ENCODE results near the gene RAB34. TPM values are rescaled to one million over a fixed set of nuclear protein-coding genes. Genes with fewer than 3 reads are reported as not detected.

Gene RAB34
- total RNA-seq, 1 experiment from 2014 or later = 158 TPM

GRCh38 chr17:28669918-28670317 lies 47.8 kb downstream of the RAB34 start:
- TF ChIP-seq EZH2 (IDR thresholded peaks at IDR 0.05; ENCODE audit: borderline replicate concordance, low read depth, low read length, poor library complexity, severe bottlenecking) (no peak), CTCF (conservative IDR thresholded peaks at IDR 0.05; ENCODE audit: low read depth, low read length) (no peak)
- ChIA-PET POLR2A (ENCODE audit: low non-redundant PET) (no interaction called here), CTCF (no interaction called here)
- no peak for DNase-seq (ENCODE audit: low spot score)
- no peaks in the 10 kb centered on the region for H3K4me1 ChIP-seq (ENCODE audit: insufficient read depth, low read length, poor library complexity, severe bottlenecking)
- H3K4me3 ChIP-seq (ENCODE audit: low read depth, low read length, poor library complexity, severe bottlenecking) = no peak overlapping the region
- H3K36me3 ChIP-seq (ENCODE audit: insufficient read depth, low read length, poor library complexity, severe bottlenecking) = peaks cover 60% of the 10 kb centered on the region
- BruUV-seq (replicated peaks) = no TSS peak
- no peaks in the 10 kb centered on the region for H3K9me3 ChIP-seq (ENCODE audit: low read depth, low read length, poor library complexity, severe bottlenecking)
- no peaks in the 10 kb centered on the region for H3K27me3 ChIP-seq (replicated peaks; ENCODE audit: insufficient read depth, low read depth, low read length, poor library complexity)
- H3K27ac ChIP-seq (ENCODE audit: low read depth, low read length, poor library complexity, severe bottlenecking) = no peak overlapping the region
- intact Hi-C loops (cut with micrococcal nuclease; ENCODE audit: unreplicated experiment) = no loop called here

GRCh38 chr17:28667870-28668269 lies 49.8 kb downstream of the RAB34 start:
- CTCF ChIA-PET = no interaction called here
- POLR2A ChIA-PET (ENCODE audit: low non-redundant PET) = interaction anchor here (0.6 kb wide), 1 partner anchor 78 kb away, joined by 4 read pairs; no protein-coding TSS in a partner anchor

GRCh38 chr17:28665994-28666393 lies 51.7 kb downstream of the RAB34 start:
- H3K4me3 ChIP-seq (ENCODE audit: low read depth, low read length, poor library complexity, severe bottlenecking) = no peak overlapping the region
- no TSS peak for BruUV-seq (replicated peaks)
- H3K36me3 ChIP-seq (ENCODE audit: insufficient read depth, low read length, poor library complexity, severe bottlenecking) = peaks cover 21% of the 10 kb centered on the region
- intact Hi-C loops (cut with micrococcal nuclease; ENCODE audit: unreplicated experiment) = no loop called here
- POLR2A ChIA-PET (ENCODE audit: low non-redundant PET) = no interaction called here
- DNase-seq (ENCODE audit: low spot score) = no peak
- no peak overlapping the region for H3K27ac ChIP-seq (ENCODE audit: low read depth, low read length, poor library complexity, severe bottlenecking)
- TF ChIP-seq EZH2 (IDR thresholded peaks at IDR 0.05; ENCODE audit: borderline replicate concordance, low read depth, low read length, poor library complexity, severe bottlenecking) (no peak), CTCF (conservative IDR thresholded peaks at IDR 0.05; ENCODE audit: low read depth, low read length) (no peak)
- no peaks in the 10 kb centered on the region for H3K9me3 ChIP-seq (ENCODE audit: low read depth, low read length, poor library complexity, severe bottlenecking)
- CTCF ChIA-PET = no interaction called here
- no peaks in the 10 kb centered on the region for H3K27me3 ChIP-seq (replicated peaks; ENCODE audit: insufficient read depth, low read depth, low read length, poor library complexity)
- H3K4me1 ChIP-seq (ENCODE audit: insufficient read depth, low read length, poor library complexity, severe bottlenecking) = peaks cover 14% of the 10 kb centered on the region

More at GRCh38 chr17:28667870-28668269, 49.8 kb downstream of the RAB34 start:
- Histone ChIP-seq H3K27ac (ENCODE audit: low read depth, low read length, poor library complexity, severe bottlenecking) (no peak overlapping the region), H3K4me3 (ENCODE audit: low read depth, low read length, poor library complexity, severe bottlenecking) (no peak overlapping the region), H3K4me1 (ENCODE audit: insufficient read depth, low read length, poor library complexity, severe bottlenecking) (peaks cover 9% of the 10 kb centered on the region), H3K27me3 (replicated peaks; ENCODE audit: insufficient read depth, low read depth, low read length, poor library complexity) (no peaks in the 10 kb centered on the region), H3K9me3 (ENCODE audit: low read depth, low read length, poor library complexity, severe bottlenecking) (no peaks in the 10 kb centered on the region), H3K36me3 (ENCODE audit: insufficient read depth, low read length, poor library complexity, severe bottlenecking) (peaks cover 39% of the 10 kb centered on the region)
- TF ChIP-seq CTCF (conservative IDR thresholded peaks at IDR 0.05; ENCODE audit: low read depth, low read length) (no peak), EZH2 (IDR thresholded peaks at IDR 0.05; ENCODE audit: borderline replicate concordance, low read depth, low read length, poor library complexity, severe bottlenecking) (no peak)
- BruUV-seq (replicated peaks) = no TSS peak
- DNase-seq (ENCODE audit: low spot score) = no peak
- intact Hi-C loops (cut with micrococcal nuclease; ENCODE audit: unreplicated experiment) = no loop called here

Other genes with a start within 250 kb of the RAB34 start
- gene SLC13A2, start 244.2 kb downstream of the RAB34 start, total RNA-seq (2021) = not detected in 2 replicates
- not detected in 2 replicates for gene FOXN1, start 211.5 kb downstream of the RAB34 start, total RNA-seq (2021)
- 44.6 and 46.8 TPM in 2 replicates for gene UNC119, start 165.2 kb downstream of the RAB34 start, total RNA-seq (2021)
- gene PIGS, start 146.3 kb downstream of the RAB34 start, total RNA-seq (2021) = 51.6 and 64.8 TPM in 2 replicates
- 9.7 and 12.0 TPM in 2 replicates for gene ALDOC, start 141.0 kb downstream of the RAB34 start, total RNA-seq (2021)
- gene SPAG5, start 118.8 kb downstream of the RAB34 start, total RNA-seq (2021) = 213 and 219 TPM in 2 replicates
- 34.6 and 36.8 TPM in 2 replicates for gene RSKR, start 103.7 kb downstream of the RAB34 start, total RNA-seq (2021)
- 176 and 198 TPM in 2 replicates for gene BLTP2, start 72.7 kb downstream of the RAB34 start, total RNA-seq (2021)
- gene SDF2, start 56.0 kb downstream of the RAB34 start, total RNA-seq (2021) = 41.1 and 41.6 TPM in 2 replicates
- 103 and 105 TPM in 2 replicates for gene SUPT6H, start 55.7 kb downstream of the RAB34 start, total RNA-seq (2021)
- gene PROCA1, start 6.0 kb downstream of the RAB34 start, total RNA-seq (2021) = 4.6 and 7.8 TPM in 2 replicates
- gene RPL23A, start 2.1 kb upstream of the RAB34 start, total RNA-seq (2021) = 1,563 and 1,683 TPM in 2 replicates
- 3.8 and 7.8 TPM in 2 replicates for gene TLCD1, start 8.4 kb upstream of the RAB34 start, total RNA-seq (2021)
- gene NEK8, start 10.9 kb upstream of the RAB34 start, total RNA-seq (2021) = 3.9 and 4.2 TPM in 2 replicates
- gene TRAF4, start 26.1 kb upstream of the RAB34 start, total RNA-seq (2021) = 128 TPM in 2 replicates
- gene FAM222B, start 124.9 kb upstream of the RAB34 start, total RNA-seq (2021) = 27.3 and 31.8 TPM in 2 replicates
- 80.5 and 85.2 TPM in 2 replicates for gene ERAL1, start 137.1 kb upstream of the RAB34 start, total RNA-seq (2021)
- gene FLOT2, start 179.9 kb upstream of the RAB34 start, total RNA-seq (2021) = 79.1 and 112 TPM in 2 replicates
- gene DHRS13, start 185.2 kb upstream of the RAB34 start, total RNA-seq (2021) = 37.3 and 41.9 TPM in 2 replicates
- gene PHF12, start 233.7 kb upstream of the RAB34 start, total RNA-seq (2021) = 63.3 and 73.4 TPM in 2 replicates